ENCODE data around the gene PSMC1.
"Not testable (repeated sequence)": the region's sequence is repeated elsewhere in the genome, so short reads cannot be mapped to it uniquely, and the experiment has no call there.

Gene PSMC1

GRCh38 chr14:90256354-90257131, at the start of gene PSMC1:
PSMC1 (plus strand) TSS chr14:90256553; CDS start chr14:90256598, 45 bp downstream.
- peak; percentile 75 for DNase-seq (ENCODE audit: low read depth)

- DNase-seq (ENCODE audit: low read depth) = no peak
Measured at GRCh38 chr14:90213099-90213748, 43.1 kb upstream of the PSMC1 start.

GRCh38 chr14:90228478-90228877, 27.9 kb upstream of the PSMC1 start:
- DNase-seq (ENCODE audit: low read depth) = no peak

GRCh38 chr14:90229942-90230341, 26.4 kb upstream of the PSMC1 start:
- not testable (repeated sequence) for DNase-seq (ENCODE audit: low read depth)

- peak; percentile 21 for DNase-seq (ENCODE audit: low read depth)
Measured at GRCh38 chr14:90235179-90235976, 21.0 kb upstream of the PSMC1 start.

GRCh38 chr14:90239139-90239538, 17.2 kb upstream of the PSMC1 start:
- DNase-seq (ENCODE audit: low read depth) = no peak

- no peak for DNase-seq (ENCODE audit: low read depth)
Measured at GRCh38 chr14:90242444-90242843, 13.9 kb upstream of the PSMC1 start.

- DNase-seq (ENCODE audit: low read depth) = no peak
Measured at GRCh38 chr14:90246936-90247335, 9.4 kb upstream of the PSMC1 start.

GRCh38 chr14:90247441-90247840, 8.9 kb upstream of the PSMC1 start:
- DNase-seq (ENCODE audit: low read depth) = not testable (repeated sequence)

GRCh38 chr14:90248594-90248993, 7.8 kb upstream of the PSMC1 start:
- no peak for DNase-seq (ENCODE audit: low read depth)

- DNase-seq (ENCODE audit: low read depth) = no peak
Measured at GRCh38 chr14:90253826-90254225, 2.5 kb upstream of the PSMC1 start.

GRCh38 chr14:90255871-90256270, 482 bp upstream of the PSMC1 start:
- DNase-seq (ENCODE audit: low read depth) = no peak

GRCh38 chr14:90263748-90264449, 7.5 kb downstream of the PSMC1 start:
- no peak for DNase-seq (ENCODE audit: low read depth)

GRCh38 chr14:90266441-90267154, 10.2 kb downstream of the PSMC1 start:
- no peak for DNase-seq (ENCODE audit: low read depth)

- DNase-seq (ENCODE audit: low read depth) = no peak
Measured at GRCh38 chr14:90268420-90268819, 12.1 kb downstream of the PSMC1 start.

- DNase-seq (ENCODE audit: low read depth) = no peak
Measured at GRCh38 chr14:90272523-90272922, 16.2 kb downstream of the PSMC1 start.

- DNase-seq (ENCODE audit: low read depth) = no peak
Measured at GRCh38 chr14:90273532-90273931, 17.2 kb downstream of the PSMC1 start.

GRCh38 chr14:90274019-90274418, 17.7 kb downstream of the PSMC1 start:
- no peak for DNase-seq (ENCODE audit: low read depth)

GRCh38 chr14:90274808-90275457, 18.6 kb downstream of the PSMC1 start:
- no peak for DNase-seq (ENCODE audit: low read depth)

GRCh38 chr14:90275458-90275814, 19.1 kb downstream of the PSMC1 start:
- DNase-seq (ENCODE audit: low read depth) = no peak

- no peak for DNase-seq (ENCODE audit: low read depth)
Measured at GRCh38 chr14:90275820-90276219, 19.5 kb downstream of the PSMC1 start.

Measured in T-helper 22 cell (primary cell).